Fibroblast of skin of abdomen (primary cell): ENCODE measurements around the gene KCND3.

Source experiments
- DNase-seq: peaks from one replicate; pipeline ENCODE4 v3.0.0-alpha.2; 2013

Gene KCND3

GRCh38 chr1:111956155-111956771, 33.2 kb downstream of the KCND3 start:
- DNase-seq, result no peak

GRCh38 chr1:111955755-111956154, 33.7 kb downstream of the KCND3 start:
- peak; percentile 10 for DNase-seq

DNA sequence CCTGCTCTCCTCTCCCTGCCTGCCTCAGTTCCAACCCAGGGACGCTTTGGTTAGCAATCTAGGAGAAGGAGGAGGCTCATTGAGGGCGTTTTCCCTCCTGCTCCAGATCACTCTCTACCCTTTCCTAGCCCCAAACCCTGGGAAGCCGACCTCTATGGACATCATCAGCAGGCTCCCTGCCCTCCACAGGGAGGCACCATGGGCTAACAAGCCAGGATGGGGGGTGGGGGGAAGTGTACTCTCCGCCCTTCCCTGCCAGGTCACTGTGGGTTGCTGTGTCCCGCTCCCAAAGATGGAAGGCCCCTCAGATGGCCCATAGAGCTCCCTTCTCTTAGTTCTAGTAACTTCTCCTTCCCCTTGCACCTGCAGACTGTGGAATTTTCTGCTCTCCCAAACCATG, 35.7 kb downstream of the KCND3 start:
- DNase-seq, result no peak

DNA sequence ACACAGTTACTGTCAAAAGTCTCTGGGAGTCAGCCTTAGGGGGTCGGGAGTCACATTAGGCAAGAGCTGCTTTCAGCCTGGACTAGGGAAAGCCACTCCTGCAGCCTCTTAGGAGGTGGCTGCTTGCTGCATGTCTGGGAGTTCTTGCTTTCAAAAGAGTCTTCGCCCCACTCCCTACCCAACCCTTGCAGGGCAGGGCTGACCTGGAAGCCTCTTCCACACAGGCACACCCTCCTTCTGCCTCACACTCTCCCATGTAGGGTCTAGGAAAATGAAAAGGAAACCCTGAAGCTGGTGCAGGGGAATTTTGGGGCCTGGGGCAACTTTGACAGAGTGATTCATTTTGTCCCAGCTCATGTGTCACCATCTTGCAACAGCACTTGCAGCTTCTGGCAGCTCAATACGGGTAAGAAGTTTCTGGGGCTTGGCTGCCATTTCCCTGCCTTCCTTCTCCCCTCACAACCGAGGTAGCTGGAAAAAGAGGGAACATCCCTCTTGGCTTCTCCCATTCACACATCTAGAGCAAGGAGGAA, 37.3 kb downstream of the KCND3 start:
- no peak for DNase-seq

- DNase-seq, result no peak
Observed at GRCh38 chr1:111948209-111949171, 41.0 kb downstream of the KCND3 start.

DNA sequence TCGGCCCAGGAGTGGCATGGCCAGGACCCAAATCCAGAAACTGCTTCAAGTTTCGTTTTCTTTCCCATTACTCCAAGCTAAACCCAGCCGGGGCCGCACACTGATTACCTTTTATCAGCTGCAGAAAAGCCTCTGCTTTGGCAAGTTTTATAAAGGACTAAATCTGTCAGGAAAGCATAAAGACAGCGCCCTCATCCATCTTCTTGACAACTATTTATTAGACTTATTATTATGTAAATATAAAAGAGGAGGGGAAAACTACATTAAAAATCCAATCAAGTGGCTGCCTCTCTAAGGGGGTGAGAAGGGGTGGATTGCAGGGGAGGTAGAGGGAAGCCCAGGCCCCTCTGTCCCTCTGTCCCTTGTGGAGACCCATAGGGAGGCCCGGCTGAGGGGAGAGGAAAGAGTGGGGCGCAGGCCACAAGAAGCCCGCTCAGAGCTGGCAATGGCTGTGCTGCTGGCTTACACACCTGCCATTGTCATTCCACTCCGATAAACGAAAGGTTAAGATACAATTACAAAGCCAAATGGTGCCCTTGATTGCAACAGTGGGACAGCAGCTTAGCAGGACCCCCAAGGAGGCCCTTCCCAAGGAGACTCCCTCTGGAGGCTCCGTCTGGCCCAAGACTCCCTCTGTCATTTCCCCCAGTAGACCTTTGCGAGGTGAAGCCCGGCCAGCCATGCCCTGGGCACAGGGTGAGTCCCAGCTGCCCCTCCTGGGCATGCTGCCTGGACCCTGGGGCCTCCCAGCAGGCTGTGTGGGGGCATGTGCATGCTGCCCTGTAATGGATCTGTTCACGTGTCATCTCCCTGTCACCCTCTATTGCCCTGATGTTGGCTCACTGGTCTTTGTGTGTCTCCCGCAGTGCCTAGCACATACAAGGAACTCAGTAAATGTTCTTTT, 45.4 kb downstream of the KCND3 start:
- no peak for DNase-seq

DNA sequence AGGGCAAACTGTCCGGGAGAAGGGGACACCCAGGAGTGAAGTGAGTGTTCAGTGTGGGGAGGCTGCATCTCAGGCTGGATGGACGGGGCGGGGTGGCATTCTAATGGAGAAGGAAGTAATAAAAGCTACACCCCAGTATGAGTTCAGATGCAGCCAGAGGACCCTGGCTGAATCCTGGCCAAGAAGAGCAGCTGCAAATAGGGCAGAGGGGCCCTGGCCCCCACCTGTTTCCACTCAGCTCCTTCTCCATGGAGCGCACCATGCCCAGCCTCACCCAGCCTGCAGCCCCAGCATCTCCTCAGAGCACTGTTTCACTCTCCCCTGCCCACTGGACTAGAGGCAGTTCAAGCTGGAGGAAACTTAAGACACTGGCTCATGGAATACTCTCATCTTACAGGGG, 46.4 kb downstream of the KCND3 start:
- no peak for DNase-seq

DNA sequence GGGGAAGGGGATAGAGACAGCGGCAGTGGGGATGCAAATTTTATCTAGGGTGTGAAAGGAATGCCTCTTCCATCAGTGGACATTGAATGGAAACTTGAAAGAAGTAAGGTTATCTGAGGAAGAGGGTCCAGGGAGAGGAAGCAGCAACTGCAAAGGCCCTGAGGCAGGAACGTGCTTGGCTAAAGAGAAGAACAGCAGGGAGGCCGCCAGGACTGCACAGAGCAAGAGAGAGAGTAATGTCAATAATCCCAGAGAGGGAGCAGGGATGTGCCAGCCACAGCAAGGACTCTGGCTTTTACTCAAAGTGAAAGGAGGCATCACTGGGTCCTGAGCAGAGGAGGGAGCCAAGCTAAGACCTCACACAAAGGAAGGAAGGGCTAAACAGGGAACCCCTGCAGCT, 50.9 kb downstream of the KCND3 start:
- no peak for DNase-seq

GRCh38 chr1:111938123-111938522, 51.3 kb downstream of the KCND3 start:
- DNase-seq, result no peak

GRCh38 chr1:111937147-111937725, 52.2 kb downstream of the KCND3 start:
- no peak for DNase-seq

GRCh38 chr1:111934106-111934852, 55.2 kb downstream of the KCND3 start:
- DNase-seq, result no peak

- DNase-seq, result no peak
Observed at GRCh38 chr1:111930356-111930755, 59.1 kb downstream of the KCND3 start.

DNA sequence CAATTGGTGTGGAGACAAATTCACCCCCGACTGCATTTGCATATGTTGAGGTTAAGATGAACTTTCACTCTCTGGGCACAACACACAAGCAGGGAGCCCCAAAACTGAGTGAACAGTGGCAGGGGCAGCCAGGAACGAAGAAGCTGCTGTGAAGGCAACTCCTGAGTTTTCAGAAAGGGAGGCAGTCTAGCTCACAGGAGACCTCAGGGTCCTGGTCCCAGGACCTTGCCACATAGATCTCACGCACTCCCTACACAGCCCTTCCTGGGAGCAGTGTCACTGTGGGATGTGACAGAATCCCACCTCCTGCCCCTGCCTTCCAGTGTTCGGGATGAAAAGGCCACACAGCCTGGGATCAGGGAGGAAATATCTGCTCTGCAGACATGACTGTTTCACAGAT, 60.9 kb downstream of the KCND3 start:
- DNase-seq, result no peak

DNA sequence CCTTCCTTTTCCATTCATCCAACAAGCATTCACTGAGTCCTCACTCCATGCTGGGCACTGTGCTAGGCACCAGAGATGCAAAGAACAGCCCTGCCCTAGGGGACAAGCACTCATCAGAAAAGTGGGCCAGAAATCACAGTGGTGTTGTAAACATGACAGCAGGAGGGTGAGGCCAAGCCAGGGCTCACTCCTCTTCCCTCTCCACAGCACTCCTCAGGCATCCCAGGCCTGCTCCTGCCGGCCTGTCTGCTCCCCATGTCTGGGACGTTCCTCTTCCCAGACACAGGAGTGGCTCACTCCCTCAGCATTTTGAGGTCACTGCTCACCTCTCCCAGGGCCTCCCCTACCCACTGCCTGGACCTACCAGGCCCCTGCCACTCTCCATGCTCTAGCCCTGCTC, 61.8 kb downstream of the KCND3 start:
- no peak for DNase-seq

- DNase-seq, result no peak
Observed at GRCh38 chr1:111924786-111925185, 64.7 kb downstream of the KCND3 start.

- no peak for DNase-seq
Observed at GRCh38 chr1:111923766-111924165, 65.7 kb downstream of the KCND3 start.

- no peak for DNase-seq
Observed at GRCh38 chr1:111921948-111922347, 67.5 kb downstream of the KCND3 start.

- no peak for DNase-seq
Observed at GRCh38 chr1:111920221-111921024, 69.0 kb downstream of the KCND3 start.

- no peak for DNase-seq
Observed at GRCh38 chr1:111911776-111912515, 77.5 kb downstream of the KCND3 start.

DNA sequence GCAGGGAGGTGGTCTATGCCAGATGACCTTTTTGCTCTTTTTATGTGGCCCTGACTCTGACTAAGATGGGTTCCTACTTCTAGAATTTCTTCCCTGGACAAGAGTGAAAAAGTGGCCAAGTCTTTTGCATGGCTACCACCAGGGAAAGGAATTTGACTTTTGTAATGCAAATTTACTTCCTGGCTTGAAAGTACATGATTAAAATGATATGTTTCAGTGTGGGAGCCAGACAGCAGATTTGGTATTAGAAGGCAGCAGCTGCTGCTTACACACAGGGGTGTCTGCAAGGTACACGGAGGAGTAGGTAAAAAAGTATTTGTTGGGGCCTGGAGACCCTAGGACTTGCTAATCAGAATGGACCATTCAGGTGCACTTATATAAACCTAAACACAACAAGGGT, 78.4 kb downstream of the KCND3 start:
- DNase-seq, result no peak
